Stimulated activated CD4-positive, alpha-beta T cell treated with anti-CD3 and anti-CD28 coated beads, Interleukin-2, amount 100 ng/mL, for 48 hours (primary cell): ENCODE results near the gene TRIM43.
"Not testable (repeated sequence)": the region's sequence is repeated elsewhere in the genome, so short reads cannot be mapped to it uniquely, and the experiment has no call there.

ENCODE experiments used
- DNase-seq, 2 donors: peaks; one replicate each; pipeline ENCODE4 v3.0.0-alpha.2; 2020

TRIM43 gene

GRCh38 chr2:95591701-95592100 is at the start of gene TRIM43:
Gene TRIM43 (plus strand): TSS chr2:95592001. CDS start chr2:95594024, 2,023 bp downstream.
- not testable (repeated sequence) for DNase-seq

GRCh38 chr2:95551055-95551568 is 40.7 kb upstream of the TRIM43 start:
- DNase-seq, result no peak

- DNase-seq, result no peak
Observed at GRCh38 chr2:95552911-95553310, 38.9 kb upstream of the TRIM43 start.

GRCh38 chr2:95569170-95569569 is 22.6 kb upstream of the TRIM43 start:
- no peak for DNase-seq

GRCh38 chr2:95573866-95574265 is 17.9 kb upstream of the TRIM43 start:
- DNase-seq, result no peak

- no peak for DNase-seq
Observed at GRCh38 chr2:95574506-95574905, 17.3 kb upstream of the TRIM43 start.

- no peak for DNase-seq
Observed at GRCh38 chr2:95575857-95576256, 15.9 kb upstream of the TRIM43 start.

GRCh38 chr2:95578539-95578938 is 13.3 kb upstream of the TRIM43 start:
- DNase-seq, result no peak

GRCh38 chr2:95583545-95583944 is 8.3 kb upstream of the TRIM43 start:
- not testable (repeated sequence) for DNase-seq

GRCh38 chr2:95584321-95584720 is 7.5 kb upstream of the TRIM43 start:
- not testable (repeated sequence) for DNase-seq

GRCh38 chr2:95589777-95590536 is 1.8 kb upstream of the TRIM43 start:
- not testable (repeated sequence) for DNase-seq

GRCh38 chr2:95592973-95593372 is 1.2 kb downstream of the TRIM43 start:
- DNase-seq, result not testable (repeated sequence)

GRCh38 chr2:95595012-95595411 is 3.2 kb downstream of the TRIM43 start:
- not testable (repeated sequence) for DNase-seq

GRCh38 chr2:95601301-95601700 is 9.5 kb downstream of the TRIM43 start:
- DNase-seq, result not testable (repeated sequence)

- DNase-seq, result not testable (repeated sequence)
Observed at GRCh38 chr2:95602146-95602545, 10.3 kb downstream of the TRIM43 start.

GRCh38 chr2:95608356-95608755 is 16.6 kb downstream of the TRIM43 start:
- not testable (repeated sequence) for DNase-seq

GRCh38 chr2:95609764-95610163 is 18.0 kb downstream of the TRIM43 start:
- not testable (repeated sequence) for DNase-seq

- DNase-seq, result not testable (repeated sequence)
Observed at GRCh38 chr2:95613048-95613447, 21.2 kb downstream of the TRIM43 start.

GRCh38 chr2:95622728-95623127 is 30.9 kb downstream of the TRIM43 start:
- DNase-seq, result not testable (repeated sequence)

GRCh38 chr2:95630987-95631386 is 39.2 kb downstream of the TRIM43 start:
- DNase-seq, result not testable (repeated sequence)

- DNase-seq, result not testable (repeated sequence)
Observed at GRCh38 chr2:95633626-95634259, 41.9 kb downstream of the TRIM43 start.

GRCh38 chr2:95640515-95641288 is 48.9 kb downstream of the TRIM43 start:
- DNase-seq, result not testable (repeated sequence)

- DNase-seq, result not testable (repeated sequence)
Observed at GRCh38 chr2:95641289-95641575, 49.4 kb downstream of the TRIM43 start.
